Activated CD8-positive, alpha-beta memory T cell treated with anti-CD3 and anti-CD28 coated beads for 4 hours (primary cell): ENCODE data around the gene ROCK2.
"Not testable (repeated sequence)": the region's sequence is repeated elsewhere in the genome, so short reads cannot be mapped to it uniquely, and the experiment has no call there.

Experiments used
- DNase-seq, 2 donors: peaks; one replicate each; pipeline ENCODE4 v3.0.0-alpha.2; 2020; ENCODE audit warnings: low read depth in 2 of 2

Gene ROCK2

GRCh38 chr2:11267931-11268330, 76.5 kb downstream of the ROCK2 start:
- DNase-seq, result no peak

DNA sequence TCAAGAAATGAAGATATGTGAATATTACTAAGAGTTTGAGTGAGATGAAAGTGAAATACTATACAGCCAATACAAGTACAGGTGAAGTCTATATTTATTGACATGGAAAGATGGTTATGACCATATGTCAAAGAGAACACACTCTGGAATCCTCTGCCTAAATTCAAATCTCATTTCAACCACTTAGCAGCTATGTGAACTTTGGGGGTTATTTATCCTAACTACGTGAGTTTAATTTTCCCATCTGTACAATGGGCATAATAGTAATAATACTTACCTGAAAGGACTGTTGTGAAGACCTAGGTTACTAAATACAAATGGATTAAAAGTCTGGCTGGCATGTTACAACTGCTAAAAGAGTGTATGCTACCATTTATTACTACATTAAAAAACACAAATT, 79.6 kb downstream of the ROCK2 start:
- no peak for DNase-seq

DNA sequence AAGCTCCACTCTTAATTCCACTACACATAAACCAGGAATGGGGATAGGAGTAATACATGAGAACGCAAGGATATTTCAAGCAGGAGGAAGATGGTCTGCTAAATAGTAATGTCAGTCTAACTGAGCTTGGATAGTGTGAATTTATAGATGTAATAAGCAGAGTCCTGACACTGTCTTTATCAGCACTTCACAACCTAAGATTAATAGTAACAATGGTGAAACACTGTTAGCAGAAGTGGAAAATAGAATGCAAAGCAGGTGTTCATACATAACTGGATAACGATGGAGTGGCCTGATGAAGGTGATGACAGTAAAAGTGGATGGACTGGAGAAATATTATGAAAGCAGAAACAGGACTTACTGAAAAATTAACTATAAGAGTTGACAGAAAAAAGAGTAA, 80.4 kb downstream of the ROCK2 start:
- DNase-seq, result no peak

- no peak for DNase-seq
Observed at GRCh38 chr2:11263177-11263576, 81.3 kb downstream of the ROCK2 start.

DNA sequence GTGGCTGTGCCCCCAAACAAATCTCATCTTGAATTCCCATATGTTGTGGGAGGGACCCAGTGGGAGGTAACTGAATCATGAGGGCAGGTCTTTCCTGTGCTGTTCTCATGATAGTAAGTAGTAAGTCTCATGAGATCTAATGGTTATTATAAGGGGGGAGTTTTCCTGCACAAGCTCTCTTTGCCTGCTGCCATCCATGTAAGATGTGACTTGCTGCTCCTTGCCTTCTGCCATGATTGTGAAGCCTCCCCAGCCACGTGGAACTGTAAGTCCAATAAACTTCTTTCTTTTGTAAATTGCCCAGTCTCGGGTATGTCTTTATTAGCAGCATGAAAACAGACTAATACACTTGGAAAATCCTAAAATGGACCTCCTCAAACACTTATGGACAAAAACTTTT, 82.0 kb downstream of the ROCK2 start:
- not testable (repeated sequence) for DNase-seq

DNA sequence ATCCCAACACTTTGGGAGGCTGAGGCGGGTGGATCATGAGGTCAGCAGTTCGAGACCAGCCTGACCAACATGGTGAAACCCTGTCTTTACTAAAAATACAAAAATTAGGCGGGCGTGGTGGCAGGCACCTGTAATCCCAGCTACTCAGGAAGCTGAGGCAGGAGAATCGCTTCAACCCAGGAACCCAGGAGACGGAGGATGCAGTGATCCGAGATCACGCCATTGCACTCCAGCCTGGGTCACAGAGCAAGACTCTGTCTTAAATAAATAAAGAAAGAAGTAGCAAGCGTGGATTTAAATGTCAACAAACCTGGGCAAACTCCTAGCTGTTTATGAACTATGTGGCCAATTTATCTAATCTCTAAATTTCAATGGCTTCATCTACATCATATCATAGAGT, 82.9 kb downstream of the ROCK2 start:
- not testable (repeated sequence) for DNase-seq

DNA sequence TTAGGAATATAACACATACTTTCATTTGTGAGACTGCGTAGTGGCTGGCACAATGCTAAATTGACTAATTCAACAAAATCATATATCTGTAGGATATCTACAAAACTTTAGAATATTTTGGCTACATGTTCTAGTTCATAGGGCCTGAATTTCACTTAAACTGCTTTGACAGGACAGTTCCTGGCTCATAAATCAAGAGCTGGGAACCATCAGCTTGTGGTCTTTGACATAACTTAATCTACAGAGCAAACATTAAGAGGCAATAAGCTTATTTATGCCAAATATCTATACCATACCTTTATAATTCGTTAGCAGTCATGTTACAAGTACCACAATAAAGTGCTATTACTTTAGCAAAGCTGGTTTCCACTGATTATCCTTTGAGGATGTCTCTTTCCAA, 83.5 kb downstream of the ROCK2 start:
- DNase-seq, result no peak

DNA sequence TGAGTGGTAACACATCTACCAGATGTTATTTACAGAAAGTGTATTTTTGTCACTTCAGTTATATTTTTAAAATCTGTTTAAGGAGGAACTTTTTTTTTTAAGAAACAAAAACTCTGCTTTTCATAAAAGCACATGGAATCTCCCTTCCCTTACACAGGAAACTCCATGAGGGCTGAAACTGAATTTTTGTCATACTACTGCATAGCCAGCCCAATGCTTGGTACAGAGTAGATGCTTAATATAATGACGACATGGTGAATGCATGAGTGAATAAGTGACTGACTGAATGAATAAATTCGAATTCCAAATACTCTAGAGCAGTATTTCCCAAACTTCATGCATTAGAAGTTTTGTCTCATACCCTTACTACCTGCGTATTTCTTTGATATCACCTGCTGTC, 86.5 kb downstream of the ROCK2 start:
- DNase-seq, result no peak

GRCh38 chr2:11257078-11257477, 87.4 kb downstream of the ROCK2 start:
- DNase-seq, result no peak

GRCh38 chr2:11256166-11256565, 88.3 kb downstream of the ROCK2 start:
- no peak for DNase-seq

GRCh38 chr2:11254100-11254536, 90.3 kb downstream of the ROCK2 start:
- DNase-seq, result no peak

- not testable (repeated sequence) for DNase-seq
Observed at GRCh38 chr2:11252458-11252857, 92.0 kb downstream of the ROCK2 start.

DNA sequence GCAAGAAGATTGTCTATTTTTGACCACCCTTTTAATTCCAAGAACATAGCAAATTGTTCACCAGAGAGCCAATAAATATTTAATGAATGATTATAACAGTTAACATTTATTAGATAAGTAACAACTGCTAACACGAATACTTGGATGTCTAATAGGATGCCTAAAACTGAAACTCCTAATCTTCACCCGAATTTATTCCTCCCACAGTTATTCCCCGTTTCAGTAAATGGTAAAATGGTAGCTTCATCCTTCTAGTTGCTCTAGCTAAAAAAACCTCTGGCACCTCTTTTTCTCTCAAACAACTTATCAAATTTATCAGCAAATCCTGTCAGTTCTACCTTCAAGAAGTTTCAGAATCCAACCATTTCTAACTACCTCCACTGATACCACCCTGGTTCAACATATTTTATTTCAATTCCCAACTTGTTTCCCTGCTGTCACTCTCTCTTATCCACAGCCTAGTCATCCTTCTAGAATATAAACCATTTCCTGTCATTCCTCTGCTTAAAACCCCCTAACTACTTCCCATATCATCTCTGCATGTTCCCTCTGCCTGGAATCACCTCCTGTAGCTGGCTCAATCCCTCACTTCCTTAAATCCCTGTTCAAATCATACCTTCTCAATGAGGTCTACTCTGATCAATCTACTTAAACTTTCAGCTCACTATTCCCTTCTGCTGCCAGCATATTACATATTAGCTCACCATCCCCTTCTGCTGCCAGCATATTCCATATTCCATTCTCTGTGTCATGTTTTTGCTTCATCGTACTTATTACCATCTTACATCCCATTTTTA, 93.8 kb downstream of the ROCK2 start:
- no peak for DNase-seq

GRCh38 chr2:11245322-11245721, 99.1 kb downstream of the ROCK2 start:
- no peak for DNase-seq

GRCh38 chr2:11244091-11244826, 100.2 kb downstream of the ROCK2 start:
- DNase-seq, result no peak

DNA sequence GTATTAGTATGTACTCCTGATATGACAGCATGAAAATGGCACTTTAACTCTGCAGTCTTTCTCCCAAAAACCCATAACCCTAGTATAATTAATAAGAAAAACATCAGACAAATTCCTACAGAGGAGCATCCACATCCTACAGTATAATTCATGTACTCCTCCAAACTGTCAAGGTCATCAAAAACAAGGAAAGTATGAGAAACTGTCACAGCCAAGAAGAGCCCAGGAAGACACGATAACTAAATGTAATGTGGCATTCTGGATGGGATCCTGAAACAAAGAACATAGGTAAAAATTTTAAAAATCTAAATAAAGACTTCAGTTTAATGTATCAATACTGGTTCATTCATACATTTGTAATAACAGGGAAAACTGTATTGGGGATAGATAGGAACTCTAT, 100.9 kb downstream of the ROCK2 start:
- no peak for DNase-seq

GRCh38 chr2:11242542-11243174, 101.8 kb downstream of the ROCK2 start:
- DNase-seq, result no peak

DNA sequence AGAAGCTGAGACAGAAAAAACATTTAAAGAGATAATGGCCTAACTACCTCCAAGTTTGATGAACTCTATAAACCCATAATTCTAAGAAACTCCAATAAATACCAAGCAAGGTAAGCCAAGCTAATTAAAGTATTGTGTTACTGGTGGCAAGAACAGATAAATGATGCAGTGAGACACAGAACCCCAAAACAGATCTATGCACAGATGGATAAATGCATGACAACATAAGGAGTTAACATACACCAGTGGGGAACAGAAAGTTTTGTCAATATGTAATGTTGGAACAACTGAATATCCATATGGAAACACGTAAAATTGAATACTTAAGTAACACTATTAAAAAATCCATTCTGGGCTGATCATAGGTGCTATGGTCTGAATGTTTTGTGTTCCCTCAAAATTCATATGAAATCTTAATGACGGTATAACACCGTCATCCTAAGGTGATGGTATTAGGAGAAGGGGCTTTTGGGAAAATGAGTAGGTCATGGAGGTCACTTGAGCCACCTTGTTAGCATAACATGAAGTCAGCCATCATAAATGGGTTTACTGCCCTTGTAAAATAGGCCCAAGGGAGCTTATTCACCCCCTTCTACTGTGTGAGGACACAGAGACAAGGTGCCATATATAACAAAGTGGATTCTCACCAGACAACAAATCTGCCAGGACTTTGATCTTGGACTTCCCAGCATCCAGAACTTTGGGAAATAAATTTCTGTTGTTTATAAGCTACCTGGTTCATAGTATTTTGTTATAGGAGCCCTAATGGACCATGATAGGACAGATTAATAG, 102.8 kb downstream of the ROCK2 start:
- no peak for DNase-seq

- DNase-seq, result no peak
Observed at GRCh38 chr2:11239666-11240462, 104.6 kb downstream of the ROCK2 start.

GRCh38 chr2:11239147-11239546, 105.3 kb downstream of the ROCK2 start:
- DNase-seq, result no peak

DNA sequence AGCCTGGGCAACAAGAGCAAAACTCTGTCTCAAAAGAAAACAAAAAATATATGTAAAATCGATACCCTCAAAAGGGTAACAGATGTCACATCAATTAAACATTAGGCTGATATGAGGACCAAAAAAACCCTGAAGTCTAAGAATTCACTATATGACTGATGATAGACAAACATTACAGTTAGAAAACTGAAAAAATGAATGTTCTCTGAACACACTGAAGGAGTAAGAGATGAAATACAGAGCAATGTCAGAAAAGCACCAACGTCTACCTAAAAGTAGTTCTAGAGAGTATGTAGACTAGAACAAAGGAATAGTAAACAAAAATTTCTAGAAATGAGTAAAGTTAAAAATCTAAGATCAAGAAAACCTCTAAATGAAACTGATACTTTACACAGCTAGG, 107.3 kb downstream of the ROCK2 start:
- no peak for DNase-seq
